HepG2 (cell line): ENCODE results near the gene GPS2. TPM values are rescaled to one million over a fixed set of nuclear protein-coding genes. Genes with fewer than 3 reads are reported as not detected.
A peak's percentile ranks its signal among the peaks of the same experiment; 100 is the strongest.

Experiments used
- AGO1 ChIP-seq: fragments of 200-400 bp; formaldehyde crosslinking; IDR thresholded peaks from 2 replicates; pipeline ENCODE4 v1.6.1; 2017; ENCODE audit warnings: mild to moderate bottlenecking, low read depth, low read length, moderate library complexity; ENCODE audit not compliant: poor library complexity, severe bottlenecking
- ATAD3A ChIP-seq: sonication (generic); formaldehyde crosslinking; IDR thresholded peaks from 2 replicates; pipeline ENCODE4 v1.4.0; 2020; ENCODE audit warnings: missing genetic modification reagents
- GABPB1 ChIP-seq: IDR thresholded peaks from 2 replicates; pipeline ENCODE4 v1.6.1; 2016; ENCODE audit warnings: mild to moderate bottlenecking, missing genetic modification reagents, moderate library complexity, missing compliant biosample characterization
- GMEB1 ChIP-seq: sonication (generic); formaldehyde crosslinking; IDR thresholded peaks from 2 replicates; pipeline ENCODE4 v1.5.1; 2020; ENCODE audit warnings: missing genetic modification reagents, mild to moderate bottlenecking, borderline replicate concordance
- HIVEP1 ChIP-seq: sonication (generic); formaldehyde crosslinking; IDR thresholded peaks from 2 replicates; pipeline ENCODE4 v1.4.0; 2020; ENCODE audit warnings: mild to moderate bottlenecking, missing genetic modification reagents
- MEIS1 ChIP-seq: sonication (generic); formaldehyde crosslinking; IDR thresholded peaks from 2 replicates; pipeline ENCODE4 v1.9.0; 2021; ENCODE audit warnings: mild to moderate bottlenecking, missing genetic modification reagents, moderate library complexity, borderline replicate concordance
- MTERF4 ChIP-seq: sonication (generic); formaldehyde crosslinking; IDR thresholded peaks from 2 replicates; pipeline ENCODE4 v1.8.0; 2023; ENCODE audit warnings: mild to moderate bottlenecking, missing genetic modification reagents
- SAFB2 ChIP-seq: sonication (generic); formaldehyde crosslinking; IDR thresholded peaks from 2 replicates; pipeline ENCODE4 v1.5.1; 2020; ENCODE audit warnings: missing genetic modification reagents, low read depth, mild to moderate bottlenecking, borderline replicate concordance
- SP2 ChIP-seq: sonication (generic); formaldehyde crosslinking; IDR thresholded peaks from 2 replicates; pipeline ENCODE4 v1.5.1; 2020; ENCODE audit warnings: mild to moderate bottlenecking, missing genetic modification reagents
- SUZ12 ChIP-seq: fragments of 150-350 bp; IDR thresholded peaks from 2 replicates; pipeline ENCODE4 v1.6.1; 2014; ENCODE audit warnings: low read depth, low read length
- TBL1XR1 ChIP-seq: fragments of 150-350 bp; IDR thresholded peaks from 2 replicates; pipeline ENCODE4 v1.6.1; 2014; ENCODE audit warnings: borderline replicate concordance, low read length; ENCODE audit not compliant: partially characterized antibody
- U2AF1 ChIP-seq: fragments of 200-400 bp; formaldehyde crosslinking; optimal IDR thresholded peaks from 2 replicates; pipeline ENCODE3; 2017; ENCODE audit warnings: mild to moderate bottlenecking, low read depth, low read length
- ZFP36L1 ChIP-seq: sonication (generic); formaldehyde crosslinking; IDR thresholded peaks from 2 replicates; pipeline ENCODE4 v1.8.0; 2022; ENCODE audit warnings: mild to moderate bottlenecking, missing genetic modification reagents, moderate library complexity
- ZFX ChIP-seq: sonication (generic); formaldehyde crosslinking; IDR thresholded peaks from 2 replicates; pipeline ENCODE4 v1.4.0; 2020; ENCODE audit warnings: mild to moderate bottlenecking, low read depth, missing genetic modification reagents, moderate library complexity
- ZNF232 ChIP-seq: sonication (generic); formaldehyde crosslinking; IDR thresholded peaks from 2 replicates; pipeline ENCODE4 v1.4.0; 2020; ENCODE audit warnings: missing genetic modification reagents, borderline replicate concordance
- ZNF30 ChIP-seq: sonication (generic); formaldehyde crosslinking; IDR thresholded peaks from 2 replicates; pipeline ENCODE4 v1.5.0; 2020; ENCODE audit warnings: mild to moderate bottlenecking, missing genetic modification reagents
- ZNF547 ChIP-seq: sonication (generic); formaldehyde crosslinking; IDR thresholded peaks from 2 replicates; pipeline ENCODE4 v1.5.1; 2020; ENCODE audit warnings: mild to moderate bottlenecking, missing genetic modification reagents
- ZNF616 ChIP-seq: sonication (generic); formaldehyde crosslinking; IDR thresholded peaks from 2 replicates; pipeline ENCODE4 v1.5.0; 2020; ENCODE audit warnings: low read depth, mild to moderate bottlenecking, missing genetic modification reagents
- ZNF747 ChIP-seq: sonication (generic); formaldehyde crosslinking; IDR thresholded peaks from 2 replicates; pipeline ENCODE4 v1.8.1; 2023; ENCODE audit warnings: missing genetic modification reagents, mild to moderate bottlenecking, borderline replicate concordance
- ZSCAN20 ChIP-seq: sonication (generic); formaldehyde crosslinking; IDR thresholded peaks from 2 replicates; pipeline ENCODE4 v1.4.0; 2020; ENCODE audit warnings: missing genetic modification reagents, mild to moderate bottlenecking, borderline replicate concordance
- ZSCAN25 ChIP-seq: sonication (generic); formaldehyde crosslinking; IDR thresholded peaks from 2 replicates; pipeline ENCODE4 v1.8.0; 2022; ENCODE audit warnings: mild to moderate bottlenecking, missing genetic modification reagents
- polyA plus RNA-seq, 8 experiments: library from polyadenylated mRNA; depleted of rRNA in 3 of 8; stranded (reverse) in 7 of 8; unstranded in 1 of 8; fragments of >200 nt; fragmentation: Illumina TruSeq in 4 of 8; extraction: Trizol in 4 of 8; gene quantifications; 2 replicates each; pipeline versions ENCODE4 v1.2.1 to v1.2.3, GENCODE V29; 2011 to 2016; ENCODE audit warnings: low read depth in 4 of 8, missing spikeins in 1 of 8, mixed read lengths in 1 of 8; ENCODE audit not compliant: insufficient read depth in 1 of 8
- total RNA-seq, 5 experiments: library from RNA; depleted of rRNA; stranded (reverse); fragments of >200 nt; fragmentation: Illumina TruSeq; extraction: Trizol; gene quantifications; 2 replicates each; pipeline ENCODE4 v1.2.3, GENCODE V29; 2016; ENCODE audit warnings: low read depth in 1 of 5
- TF ChIP-seq, protein P1 (sequence below): sonication (generic); formaldehyde crosslinking; IDR thresholded peaks from 2 replicates; pipeline ENCODE4 v1.4.0; 2020; ENCODE audit warnings: mild to moderate bottlenecking, low read depth, missing genetic modification reagents
- TF ChIP-seq, protein P2 (sequence below): sonication (generic); formaldehyde crosslinking; conservative IDR thresholded peaks from 2 replicates; pipeline ENCODE4 v1.4.0; 2020; ENCODE audit warnings: missing genetic modification reagents

The GPS2 gene
- total and polyA plus RNA-seq, 2 of the 13 experiments (the other 11 are each of a cell fraction or from before 2014, with no cell fraction given): 58.0 to 59.4 TPM

DNA sequence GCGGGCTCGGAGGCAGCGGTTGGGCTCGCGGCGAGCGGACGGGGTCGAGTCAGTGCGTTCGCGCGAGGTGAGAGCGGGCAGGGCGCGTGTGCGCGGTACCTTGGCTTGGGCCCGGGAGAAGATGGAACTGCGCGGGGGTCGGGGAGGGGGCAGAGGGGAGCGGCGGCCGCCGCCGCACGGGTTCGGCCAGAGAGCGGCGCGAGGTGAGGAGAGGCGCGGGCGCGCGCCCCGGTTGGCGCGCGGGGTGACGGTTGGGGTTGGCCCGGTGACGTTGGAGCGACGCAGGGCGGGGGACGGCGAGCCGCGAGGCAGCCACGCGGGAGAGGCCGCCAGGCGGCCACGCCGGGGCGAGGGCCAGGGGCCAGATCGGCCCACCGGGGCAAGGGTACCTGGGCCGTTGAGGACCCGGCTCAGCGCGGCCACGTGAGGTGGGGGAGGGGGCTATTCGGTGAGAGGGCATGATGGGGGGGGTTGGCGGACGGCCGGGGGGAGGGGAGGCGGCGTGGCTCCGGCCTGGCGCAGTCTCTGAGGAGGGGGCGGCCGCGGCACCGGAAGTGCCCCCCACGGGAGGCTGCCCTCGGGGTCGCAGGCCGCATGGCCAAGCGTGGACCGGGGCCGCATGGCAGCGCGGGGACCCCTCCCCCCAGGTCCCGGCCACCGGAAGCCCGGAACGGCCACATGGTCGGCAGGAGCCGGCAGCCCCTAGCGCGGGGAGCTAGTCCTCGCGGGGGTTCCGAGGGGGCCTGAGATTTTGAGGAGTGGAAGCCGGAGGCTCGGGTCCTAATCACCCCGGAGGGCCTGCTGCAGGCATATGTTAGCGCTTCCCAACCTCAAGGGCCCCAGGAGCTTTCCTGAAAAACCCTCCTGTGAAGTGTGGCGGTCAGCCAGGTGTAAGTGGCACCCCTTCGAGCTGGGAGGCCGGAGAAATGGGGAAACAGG lies 7.2 kb downstream of the GPS2 start (continued):
- TF ChIP-seq ZNF747 (CRISPR knock-in tag) (no peak), ZNF232 (CRISPR knock-in tag) (no peak), SUZ12 (no peak), GMEB1 (CRISPR knock-in tag) (no peak), HIVEP1 (no peak), U2AF1 (no peak), ZNF547 (CRISPR knock-in tag) (peak; percentile 8; the same call in 1 of the 2 replicates), ZSCAN25 (CRISPR knock-in tag) (peak; percentile 8; the same call in 1 of the 2 replicates), SP2 (CRISPR knock-in tag) (no peak; the same call in 1 of the 2 replicates), ZSCAN20 (CRISPR knock-in tag) (no peak), AGO1 (peak; percentile 89), ZFX (CRISPR knock-in tag) (no peak), MEIS1 (CRISPR knock-in tag) (no peak), ATAD3A (CRISPR knock-in tag) (no peak), SAFB2 (CRISPR knock-in tag) (no peak), GABPB1 (CRISPR knock-in tag) (peak; percentile 89), ZNF616 (CRISPR knock-in tag) (0 out of 2 replicates have a peak, but pooled peaks have one; percentile 26), MTERF4 (CRISPR knock-in tag) (no peak), ZFP36L1 (0 out of 2 replicates have a peak, but pooled peaks have one; percentile 10), TBL1XR1 (no peak), ZNF30 (CRISPR knock-in tag) (no peak)
- TF ChIP-seq, protein P1, sequence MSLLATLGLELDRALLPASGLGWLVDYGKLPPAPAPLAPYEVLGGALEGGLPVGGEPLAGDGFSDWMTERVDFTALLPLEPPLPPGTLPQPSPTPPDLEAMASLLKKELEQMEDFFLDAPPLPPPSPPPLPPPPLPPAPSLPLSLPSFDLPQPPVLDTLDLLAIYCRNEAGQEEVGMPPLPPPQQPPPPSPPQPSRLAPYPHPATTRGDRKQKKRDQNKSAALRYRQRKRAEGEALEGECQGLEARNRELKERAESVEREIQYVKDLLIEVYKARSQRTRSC (CRISPR knock-in tag): 0 out of 2 replicates have a peak, but pooled peaks have one; percentile 59
- TF ChIP-seq, protein P2, sequence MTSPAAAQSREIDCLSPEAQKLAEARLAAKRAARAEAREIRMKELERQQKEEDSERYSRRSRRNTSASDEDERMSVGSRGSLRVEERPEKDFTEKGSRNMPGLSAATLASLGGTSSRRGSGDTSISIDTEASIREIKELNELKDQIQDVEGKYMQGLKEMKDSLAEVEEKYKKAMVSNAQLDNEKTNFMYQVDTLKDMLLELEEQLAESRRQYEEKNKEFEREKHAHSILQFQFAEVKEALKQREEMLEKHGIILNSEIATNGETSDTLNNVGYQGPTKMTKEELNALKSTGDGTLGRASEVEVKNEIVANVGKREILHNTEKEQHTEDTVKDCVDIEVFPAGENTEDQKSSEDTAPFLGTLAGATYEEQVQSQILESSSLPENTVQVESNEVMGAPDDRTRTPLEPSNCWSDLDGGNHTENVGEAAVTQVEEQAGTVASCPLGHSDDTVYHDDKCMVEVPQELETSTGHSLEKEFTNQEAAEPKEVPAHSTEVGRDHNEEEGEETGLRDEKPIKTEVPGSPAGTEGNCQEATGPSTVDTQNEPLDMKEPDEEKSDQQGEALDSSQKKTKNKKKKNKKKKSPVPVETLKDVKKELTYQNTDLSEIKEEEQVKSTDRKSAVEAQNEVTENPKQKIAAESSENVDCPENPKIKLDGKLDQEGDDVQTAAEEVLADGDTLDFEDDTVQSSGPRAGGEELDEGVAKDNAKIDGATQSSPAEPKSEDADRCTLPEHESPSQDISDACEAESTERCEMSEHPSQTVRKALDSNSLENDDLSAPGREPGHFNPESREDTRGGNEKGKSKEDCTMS (CRISPR knock-in tag): no peak
